ENCODE measurements around the gene CDK11B. TPM values are rescaled to one million over a fixed set of nuclear protein-coding genes. Genes with fewer than 3 reads are reported as not detected.
A peak's percentile ranks its signal among the peaks of the same experiment; 100 is the strongest.

The CDK11B gene
- total and polyA plus RNA-seq, 3 experiments from 2014 or later, result 18.3 to 45.6 (median 42.2) TPM

DNA sequence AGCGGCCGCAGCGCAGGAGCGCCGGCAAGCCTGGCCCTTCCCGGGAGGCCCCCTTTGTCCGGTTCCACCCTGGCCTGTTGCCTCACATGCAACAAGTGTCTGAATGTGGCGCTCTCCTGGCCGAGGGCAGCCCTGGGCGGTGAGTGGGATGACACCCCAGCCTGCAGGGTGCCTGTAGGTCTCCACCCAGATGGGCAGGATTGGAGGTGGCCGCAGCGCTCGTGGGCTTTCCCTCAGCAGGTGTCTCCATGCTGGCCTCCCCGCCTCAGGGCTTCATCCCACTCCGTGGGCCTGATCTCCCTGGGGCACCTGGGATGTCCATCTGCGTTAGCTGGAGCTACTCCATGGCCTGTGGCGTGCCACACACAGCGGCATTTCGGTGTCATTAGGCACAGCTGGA, 42.0 kb downstream of the CDK11B start:
- CTCF ChIA-PET, result interaction anchor here (3.6 kb wide), 1 partner anchor 13 kb away, joined by 17 read pairs; no protein-coding TSS in a partner anchor

DNA sequence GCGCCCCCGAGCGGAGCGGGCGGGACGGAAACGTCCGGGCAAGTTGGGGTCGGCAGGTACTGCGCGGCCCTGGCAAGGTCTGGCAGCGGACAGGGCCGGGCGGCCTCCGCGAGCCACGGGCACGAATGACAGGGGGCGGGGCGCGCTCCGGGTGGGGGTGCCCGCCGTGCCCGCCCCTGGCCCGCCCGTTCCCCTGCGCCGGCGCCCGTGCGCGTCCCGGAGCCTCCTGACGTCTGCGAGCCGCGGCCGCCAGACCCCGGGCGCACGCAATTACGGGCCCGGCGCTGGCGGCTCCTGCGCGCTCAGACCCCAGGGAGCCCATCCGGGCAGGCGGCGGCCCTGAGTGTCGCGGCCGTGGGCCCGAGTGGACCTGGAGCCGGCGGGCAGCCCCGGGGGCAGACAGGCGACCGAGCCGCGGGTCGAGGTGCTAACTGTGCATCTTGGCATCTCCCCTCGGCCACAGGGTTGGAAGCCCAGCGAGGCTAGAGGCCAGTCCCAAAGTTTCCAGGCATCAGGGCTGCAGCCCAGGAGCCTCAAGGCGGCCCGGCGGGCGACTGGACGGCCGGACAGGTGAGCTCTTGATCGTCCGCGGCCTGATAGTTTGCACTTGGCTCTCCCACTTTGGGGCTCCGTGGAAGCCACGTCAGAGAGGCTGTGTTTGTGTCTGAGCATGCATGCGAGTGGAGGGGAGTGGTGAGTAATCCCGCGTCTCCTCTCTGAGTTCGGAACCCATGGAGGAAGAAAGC, 42.6 kb downstream of the CDK11B start:
- H3K27me3 ChIP-seq (ENCODE audit: insufficient read depth, low read length, poor library complexity, severe bottlenecking), result no peaks in the 10 kb centered on the region
- ChIA-PET POLR2A (interaction anchor here (0.6 to 4.0 kb wide), 8 partner anchors 10 to 1714 kb away, joined by 3 to 101 read pairs (median 6); partner anchors contain the start of genes AURKAIP1 and CDK11A), CTCF (interaction anchor here (2.6 to 3.6 kb wide), 3 partner anchors 13 to 38 kb away, joined by 6 to 29 read pairs (median 17); no protein-coding TSS in a partner anchor)
- H3K36me3 Mint-ChIP-seq, result peaks cover 0 to 21% (median 0%) of the 10 kb centered on the region in 3 donors
- peak overlapping the region; percentile 50 to 90 (median 84) for H3K27ac Mint-ChIP-seq
- DNase-seq, result peak in 3 of 5 donors; percentile 46 to 51 (median 51)
- H3K4me1 ChIP-seq (ENCODE audit: insufficient read depth, low read length), result peaks cover 30% of the 10 kb centered on the region
- H3K9me3 ChIP-seq (ENCODE audit: low read length), result no peaks in the 10 kb centered on the region
- H3K4me3 Mint-ChIP-seq, result peak overlapping the region; percentile 78 to 92 (median 84)
- peaks cover 4% of the 10 kb centered on the region for H3K36me3 ChIP-seq (ENCODE audit: insufficient read depth, low read length)
- no peaks in the 10 kb centered on the region for H3K27me3 Mint-ChIP-seq
- H3K27ac ChIP-seq (ENCODE audit: low read depth, low read length), result peak overlapping the region; percentile 99
- H3K4me1 Mint-ChIP-seq, result peaks cover 21 to 37% (median 22%) of the 10 kb centered on the region in 3 donors
- peak overlapping the region; percentile 53 for H3K4me3 ChIP-seq (ENCODE audit: low read length)
- H3K9me3 Mint-ChIP-seq, result peaks cover 0 to 4% (median 0%) of the 10 kb centered on the region in 5 donors

More for the DNA sequence above, 42.0 kb downstream of the CDK11B start:
- Histone ChIP-seq H3K36me3 (ENCODE audit: insufficient read depth, low read length) (peaks cover 4% of the 10 kb centered on the region), H3K27ac (ENCODE audit: low read depth, low read length) (peak overlapping the region; percentile 99), H3K9me3 (ENCODE audit: low read length) (no peaks in the 10 kb centered on the region), H3K4me1 (ENCODE audit: insufficient read depth, low read length) (peaks cover 30% of the 10 kb centered on the region), H3K27me3 (ENCODE audit: insufficient read depth, low read length, poor library complexity, severe bottlenecking) (no peaks in the 10 kb centered on the region), H3K4me3 (ENCODE audit: low read length) (peak overlapping the region; percentile 53)
- peak overlapping the region; percentile 78 to 92 (median 84) for H3K4me3 Mint-ChIP-seq
- H3K9me3 Mint-ChIP-seq, result peaks cover 0 to 4% (median 0%) of the 10 kb centered on the region in 5 donors
- no peaks in the 10 kb centered on the region for H3K27me3 Mint-ChIP-seq
- peak overlapping the region in 6 of 8 donors; percentile 50 to 90 (median 84) for H3K27ac Mint-ChIP-seq
- H3K36me3 Mint-ChIP-seq, result peaks cover 0 to 21% (median 0%) of the 10 kb centered on the region in 3 donors
- POLR2A ChIA-PET, result interaction anchor here (0.6 to 4.0 kb wide), 2 partner anchors 13 to 285 kb away, joined by 4 to 101 read pairs; no protein-coding TSS in a partner anchor
- peaks cover 21 to 37% (median 22%) of the 10 kb centered on the region in 3 donors for H3K4me1 Mint-ChIP-seq
- no peak for DNase-seq

DNA sequence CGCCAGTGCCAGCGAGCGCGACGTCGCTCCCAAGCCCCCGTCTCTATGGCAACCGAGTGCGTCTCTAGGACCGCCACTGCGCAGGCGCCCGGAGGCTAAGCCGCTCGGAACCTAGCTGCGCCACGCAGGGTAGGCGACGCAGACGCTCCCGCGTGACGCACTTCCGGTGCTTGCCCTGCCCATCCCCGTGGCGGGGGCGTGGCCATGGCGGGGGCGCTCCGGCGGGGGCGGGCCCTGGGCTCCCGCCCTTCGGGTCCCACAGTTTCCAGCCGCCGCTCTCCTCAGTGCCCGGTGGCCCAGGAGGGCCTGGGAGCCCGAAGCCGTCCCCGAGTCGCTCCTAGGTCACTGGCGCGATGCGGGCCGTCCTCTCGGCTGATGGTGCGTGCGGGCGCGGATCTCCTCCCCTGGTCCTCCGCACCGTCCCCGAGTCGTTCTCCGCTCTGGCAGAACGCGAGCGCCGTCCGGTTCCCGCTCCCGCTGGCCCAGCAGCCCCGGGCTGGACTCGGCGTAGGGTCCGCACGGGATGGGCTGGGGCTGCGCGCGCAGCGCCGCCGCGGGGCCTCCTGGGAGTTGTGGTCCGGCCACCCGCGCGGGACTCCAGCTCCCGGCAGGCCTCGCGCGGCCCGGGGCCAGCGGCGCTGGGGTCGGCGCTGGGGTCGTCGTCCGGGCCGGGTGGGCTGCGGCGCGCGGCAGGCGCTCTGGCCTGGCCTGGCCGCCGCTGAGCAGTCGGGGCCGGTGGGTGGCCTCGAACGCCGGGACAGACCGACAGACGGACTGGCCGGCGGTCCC, 43.4 kb downstream of the CDK11B start, which contains the start of gene MIB2:
TSS of gene MIB2 (plus strand) at position 245 of the 789 bp plus-strand sequence. CDS start 7,953 bp downstream, outside the sequence.
- no peaks in the 10 kb centered on the region for H3K27me3 ChIP-seq (ENCODE audit: insufficient read depth, low read length, poor library complexity, severe bottlenecking)
- Mint-ChIP-seq H3K4me3 (peak within 1 kb of the TSS; percentile 91 to 98 (median 93)), H3K27ac (peak within 1 kb of the TSS; percentile 97 to 100 (median 98)), H3K4me1 (peaks cover 21 to 37% (median 22%) of the 10 kb centered on the region in 3 donors), H3K27me3 (no peaks in the 10 kb centered on the region), H3K36me3 (peaks cover 0 to 21% (median 0%) of the 10 kb centered on the region in 3 donors), H3K9me3 (peaks cover 0 to 4% (median 0%) of the 10 kb centered on the region in 5 donors)
- H3K4me3 ChIP-seq (ENCODE audit: low read length), result peak within 1 kb of the TSS; percentile 95
- peaks cover 4% of the 10 kb centered on the region for H3K36me3 ChIP-seq (ENCODE audit: insufficient read depth, low read length)
- ChIA-PET POLR2A (interaction anchor here (0.6 to 4.0 kb wide), 11 partner anchors 11 to 1715 kb away, joined by 3 to 101 read pairs (median 5); partner anchors contain the start of genes AURKAIP1 and CDK11A), CTCF (interaction anchor here (1.0 to 3.0 kb wide), 3 partner anchors 14 to 429 kb away, joined by 3 to 29 read pairs (median 6); no protein-coding TSS in a partner anchor)
- peak within 1 kb of the TSS; percentile 99 for H3K27ac ChIP-seq (ENCODE audit: low read depth, low read length)
- peaks cover 30% of the 10 kb centered on the region for H3K4me1 ChIP-seq (ENCODE audit: insufficient read depth, low read length)
- peak; percentile 98 to 99 (median 99) for DNase-seq
- H3K9me3 ChIP-seq (ENCODE audit: low read length), result no peaks in the 10 kb centered on the region

DNA sequence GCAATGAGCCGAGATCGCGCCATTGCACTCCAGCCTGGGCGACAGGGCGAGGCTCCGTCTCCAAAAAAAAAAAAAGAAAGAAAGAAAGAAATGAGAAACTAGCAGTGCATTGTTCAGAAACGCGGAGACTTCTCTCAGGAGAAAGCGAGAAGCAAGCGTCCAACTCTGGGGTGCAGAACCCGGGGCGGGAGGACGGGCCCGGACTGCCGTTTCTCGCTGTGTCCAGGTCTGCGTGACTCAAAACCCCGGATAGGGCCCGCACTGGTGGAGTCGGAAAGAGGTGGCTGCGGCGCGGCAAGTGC, 43.9 kb downstream of the CDK11B start:
- DNase-seq, result no peak
- Histone ChIP-seq H3K27ac (ENCODE audit: low read depth, low read length) (peak overlapping the region; percentile 99), H3K4me3 (ENCODE audit: low read length) (peak overlapping the region; percentile 95), H3K9me3 (ENCODE audit: low read length) (no peaks in the 10 kb centered on the region), H3K36me3 (ENCODE audit: insufficient read depth, low read length) (peaks cover 4% of the 10 kb centered on the region), H3K27me3 (ENCODE audit: insufficient read depth, low read length, poor library complexity, severe bottlenecking) (no peaks in the 10 kb centered on the region), H3K4me1 (ENCODE audit: insufficient read depth, low read length) (peaks cover 30% of the 10 kb centered on the region)
- peak overlapping the region; percentile 91 to 98 (median 93) for H3K4me3 Mint-ChIP-seq
- H3K27me3 Mint-ChIP-seq, result no peaks in the 10 kb centered on the region
- H3K27ac Mint-ChIP-seq, result peak overlapping the region; percentile 97 to 100 (median 98)
- H3K4me1 Mint-ChIP-seq, result peaks cover 21 to 37% (median 22%) of the 10 kb centered on the region in 3 donors
- peaks cover 0 to 21% (median 0%) of the 10 kb centered on the region in 3 donors for H3K36me3 Mint-ChIP-seq
- CTCF ChIA-PET, result interaction anchor here (1.0 to 3.0 kb wide), 3 partner anchors 15 to 430 kb away, joined by 3 to 29 read pairs (median 6); no protein-coding TSS in a partner anchor
- peaks cover 0 to 4% (median 0%) of the 10 kb centered on the region in 5 donors for H3K9me3 Mint-ChIP-seq
- POLR2A ChIA-PET, result interaction anchor here (1.0 to 4.0 kb wide), 5 partner anchors 11 to 240 kb away, joined by 4 to 101 read pairs (median 8); partner anchors contain the start of gene AURKAIP1

DNA sequence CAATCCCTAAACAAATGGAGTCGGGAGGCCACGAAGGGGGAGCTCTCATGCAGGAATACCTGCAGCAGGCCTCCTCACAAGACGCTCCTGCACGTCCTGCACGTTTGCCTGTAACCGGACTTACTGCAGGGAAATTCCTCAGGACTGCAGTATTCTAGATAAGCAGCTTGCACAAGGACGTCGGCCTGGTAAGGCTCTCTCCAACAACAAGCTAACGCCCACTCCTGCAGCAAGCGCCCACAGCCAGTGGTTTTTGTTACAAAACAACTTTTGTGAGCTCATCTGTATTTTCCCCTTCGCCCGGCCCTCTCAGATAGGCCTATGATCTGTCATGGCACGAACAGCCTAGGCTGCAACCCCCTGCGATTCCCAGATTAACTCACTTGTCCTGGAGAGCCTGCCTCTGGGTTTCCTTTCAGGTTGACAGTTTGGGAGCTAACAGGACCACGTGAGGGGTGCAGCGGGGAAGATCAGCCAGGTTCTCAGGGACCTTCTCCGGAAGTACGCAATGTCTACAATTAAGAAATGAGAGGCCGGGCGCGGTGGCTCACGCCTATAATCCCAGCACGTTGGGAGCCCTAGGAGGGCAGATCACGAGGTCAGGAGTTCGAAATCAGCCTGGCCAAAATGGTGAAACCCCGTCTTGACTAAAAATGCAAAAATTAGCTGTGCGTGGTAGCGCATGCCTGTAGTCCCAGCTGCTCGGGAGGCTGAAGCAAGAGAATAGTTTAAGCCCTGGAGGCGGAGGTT, 44.4 kb downstream of the CDK11B start:
- H3K36me3 Mint-ChIP-seq, result peaks cover 0 to 21% (median 0%) of the 10 kb centered on the region in 3 donors
- no peaks in the 10 kb centered on the region for H3K27me3 Mint-ChIP-seq
- POLR2A ChIA-PET, result interaction anchor here (0.6 to 4.0 kb wide), 8 partner anchors 12 to 295 kb away, joined by 3 to 101 read pairs (median 5); partner anchors contain the start of gene AURKAIP1
- peaks cover 21 to 37% (median 22%) of the 10 kb centered on the region in 3 donors for H3K4me1 Mint-ChIP-seq
- H3K27ac Mint-ChIP-seq, result peak overlapping the region; percentile 97 to 100 (median 98)
- Histone ChIP-seq H3K4me3 (ENCODE audit: low read length) (peak overlapping the region; percentile 95), H3K27ac (ENCODE audit: low read depth, low read length) (peak overlapping the region; percentile 99), H3K9me3 (ENCODE audit: low read length) (no peaks in the 10 kb centered on the region), H3K27me3 (ENCODE audit: insufficient read depth, low read length, poor library complexity, severe bottlenecking) (no peaks in the 10 kb centered on the region), H3K4me1 (ENCODE audit: insufficient read depth, low read length) (peaks cover 30% of the 10 kb centered on the region), H3K36me3 (ENCODE audit: insufficient read depth, low read length) (peaks cover 4% of the 10 kb centered on the region)
- H3K9me3 Mint-ChIP-seq, result peaks cover 0 to 4% (median 0%) of the 10 kb centered on the region in 5 donors
- H3K4me3 Mint-ChIP-seq, result peak overlapping the region; percentile 91 to 98 (median 93)
- DNase-seq, result peak in 4 of 5 donors; percentile 50 to 78 (median 62)
- CTCF ChIA-PET, result interaction anchor here (0.7 to 3.0 kb wide), 6 partner anchors 15 to 430 kb away, joined by 3 to 29 read pairs (median 4); no protein-coding TSS in a partner anchor

DNA sequence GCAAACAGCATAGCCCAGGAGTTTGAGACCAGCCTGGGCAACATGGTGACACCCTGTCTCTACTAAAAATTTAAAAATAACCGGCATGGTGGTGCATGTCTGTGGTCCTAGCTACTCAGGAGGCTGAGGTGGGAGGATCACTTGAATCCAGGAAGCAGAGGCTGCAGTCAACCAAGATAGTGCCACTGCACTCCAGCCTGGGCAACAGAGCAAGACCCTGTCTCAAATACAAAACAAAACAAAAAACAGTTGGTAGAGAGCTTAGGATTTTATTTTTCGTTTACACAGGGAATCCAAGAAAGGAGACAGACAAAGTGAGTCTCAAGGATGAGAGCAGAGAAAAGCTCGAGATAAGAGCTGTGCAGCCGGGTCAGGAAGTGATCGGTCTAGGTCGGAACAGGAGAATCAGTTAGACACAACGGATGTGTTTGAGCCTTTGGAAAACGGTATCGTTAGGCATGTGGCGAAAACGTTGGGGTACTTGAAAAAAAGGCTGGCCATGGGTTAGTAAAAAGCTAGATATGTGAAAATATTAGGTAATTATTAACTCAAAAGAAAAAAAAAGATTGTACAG, 45.2 kb downstream of the CDK11B start:
- H3K27ac ChIP-seq (ENCODE audit: low read depth, low read length), result peak overlapping the region; percentile 99
- H3K27ac Mint-ChIP-seq, result peak overlapping the region; percentile 63 to 100 (median 98)
- peaks cover 0 to 21% (median 0%) of the 10 kb centered on the region in 3 donors for H3K36me3 Mint-ChIP-seq

More for the DNA sequence above, 45.2 kb downstream of the CDK11B start:
- ChIA-PET CTCF (interaction anchor here (0.7 to 3.0 kb wide), 5 partner anchors 16 to 295 kb away, joined by 3 to 29 read pairs (median 4); no protein-coding TSS in a partner anchor), POLR2A (interaction anchor here (0.6 to 4.0 kb wide), 7 partner anchors 13 to 295 kb away, joined by 3 to 101 read pairs (median 6); partner anchors contain the start of gene AURKAIP1)
- Mint-ChIP-seq H3K9me3 (peaks cover 0 to 4% (median 0%) of the 10 kb centered on the region in 5 donors), H3K27me3 (no peaks in the 10 kb centered on the region), H3K4me3 (peak overlapping the region; percentile 91 to 98 (median 93)), H3K4me1 (peaks cover 21 to 37% (median 22%) of the 10 kb centered on the region in 3 donors)
- Histone ChIP-seq H3K4me1 (ENCODE audit: insufficient read depth, low read length) (peaks cover 30% of the 10 kb centered on the region), H3K27me3 (ENCODE audit: insufficient read depth, low read length, poor library complexity, severe bottlenecking) (no peaks in the 10 kb centered on the region), H3K4me3 (ENCODE audit: low read length) (peak overlapping the region; percentile 95), H3K36me3 (ENCODE audit: insufficient read depth, low read length) (peaks cover 4% of the 10 kb centered on the region), H3K9me3 (ENCODE audit: low read length) (no peaks in the 10 kb centered on the region)
- no peak for DNase-seq
